Measurements from ENCODE around the gene MTRF1L. TPM values are rescaled to one million over a fixed set of nuclear protein-coding genes. Genes with fewer than 3 reads are reported as not detected.
"Not testable (repeated sequence)": the region's sequence is repeated elsewhere in the genome, so short reads cannot be mapped to it uniquely, and the experiment has no call there.

Gene MTRF1L
- total RNA-seq, 1 donor from 2014 or later, result 28.2 TPM

GRCh38 chr6:152979116-152979515 is 23.4 kb downstream of the MTRF1L start:
- no peak for ATAC-seq (ENCODE audit: poor library complexity)
- DNase-seq, result no peak
- intact Hi-C loops (cut with DNase I), result no loop called here

- intact Hi-C loops (cut with DNase I), result no loop called here
- DNase-seq (no peak), ATAC-seq (ENCODE audit: poor library complexity) (no peak)
Measured at GRCh38 chr6:152978058-152978457, 24.5 kb downstream of the MTRF1L start.

- intact Hi-C loops (cut with DNase I), result no loop called here
- ATAC-seq (ENCODE audit: poor library complexity) (no peak), DNase-seq (no peak)
Measured at GRCh38 chr6:152977556-152977955, 25.0 kb downstream of the MTRF1L start.

- intact Hi-C loops (cut with DNase I), result no loop called here
- DNase-seq (no peak), ATAC-seq (ENCODE audit: poor library complexity) (no peak)
Measured at GRCh38 chr6:152976749-152977148, 25.8 kb downstream of the MTRF1L start.

GRCh38 chr6:152975204-152975915 is 27.1 kb downstream of the MTRF1L start:
- intact Hi-C loops (cut with DNase I), result no loop called here
- ATAC-seq (ENCODE audit: poor library complexity), result no peak
- DNase-seq, result no peak

GRCh38 chr6:152973916-152974315 is 28.6 kb downstream of the MTRF1L start:
- intact Hi-C loops (cut with DNase I), result no loop called here
- DNase-seq, result no peak
- no peak for ATAC-seq (ENCODE audit: poor library complexity)

GRCh38 chr6:152969688-152970418 is 32.7 kb downstream of the MTRF1L start:
- intact Hi-C loops (cut with DNase I), result no loop called here
- DNase-seq (no peak), ATAC-seq (ENCODE audit: poor library complexity) (no peak)

- DNase-seq; intact Hi-C loops (cut with DNase I); ATAC-seq (ENCODE audit: poor library complexity): not testable (repeated sequence)
Measured at GRCh38 chr6:152966168-152966894, 36.2 kb downstream of the MTRF1L start.

- intact Hi-C loops (cut with DNase I), result loop anchor here (10.0 kb wide), 1 partner anchor 405 kb away; no protein-coding TSS in a partner anchor
- DNase-seq (no peak), ATAC-seq (ENCODE audit: poor library complexity) (no peak)
Measured at GRCh38 chr6:152959333-152959732, 43.2 kb downstream of the MTRF1L start.

- ATAC-seq (ENCODE audit: poor library complexity) (no peak), DNase-seq (no peak)
- intact Hi-C loops (cut with DNase I), result loop anchor here (10.0 kb wide), 1 partner anchor 403 kb away; no protein-coding TSS in a partner anchor
Measured at GRCh38 chr6:152957796-152958195, 44.7 kb downstream of the MTRF1L start.

- intact Hi-C loops (cut with DNase I), result loop anchor here (10.0 kb wide), 1 partner anchor 400 kb away; no protein-coding TSS in a partner anchor
- DNase-seq, result no peak
- no peak for ATAC-seq (ENCODE audit: poor library complexity)
Measured at GRCh38 chr6:152954443-152954842, 48.1 kb downstream of the MTRF1L start.

- DNase-seq, result no peak
- no peak for ATAC-seq (ENCODE audit: poor library complexity)
- intact Hi-C loops (cut with DNase I), result loop anchor here (10.0 kb wide), 1 partner anchor 398 kb away; no protein-coding TSS in a partner anchor
Measured at GRCh38 chr6:152952866-152953509, 49.5 kb downstream of the MTRF1L start.

- no peak for DNase-seq
- intact Hi-C loops (cut with DNase I), result loop anchor here (10.0 kb wide), 1 partner anchor 397 kb away; no protein-coding TSS in a partner anchor
- ATAC-seq (ENCODE audit: poor library complexity), result no peak
Measured at GRCh38 chr6:152952045-152952444, 50.5 kb downstream of the MTRF1L start.

- intact Hi-C loops (cut with DNase I), result loop anchor here (10.0 kb wide), 1 partner anchor 395 kb away; no protein-coding TSS in a partner anchor
- no peak for DNase-seq
- no peak for ATAC-seq (ENCODE audit: poor library complexity)
Measured at GRCh38 chr6:152950240-152950639, 52.3 kb downstream of the MTRF1L start.

- ATAC-seq (ENCODE audit: poor library complexity) (peak; percentile 83), DNase-seq (no peak)
- intact Hi-C loops (cut with DNase I), result loop anchor here (1.0 to 10.0 kb wide), 2 partner anchors 77 to 84 kb away; no protein-coding TSS in a partner anchor
Measured at GRCh38 chr6:152948150-152948768, 54.2 kb downstream of the MTRF1L start.

- intact Hi-C loops (cut with DNase I), result loop anchor here (10.0 kb wide), 1 partner anchor 78 kb away; no protein-coding TSS in a partner anchor
- DNase-seq (no peak), ATAC-seq (ENCODE audit: poor library complexity) (no peak)
Measured at GRCh38 chr6:152946995-152947394, 55.5 kb downstream of the MTRF1L start.

- ATAC-seq (ENCODE audit: poor library complexity) (no peak), DNase-seq (no peak)
- intact Hi-C loops (cut with DNase I), result loop anchor here (10.0 kb wide), 1 partner anchor 78 kb away; no protein-coding TSS in a partner anchor
Measured at GRCh38 chr6:152946484-152946883, 56.0 kb downstream of the MTRF1L start.

Measured in Right ventricle myocardium superior (tissue), 1 donor.